GM18511 (cell line): ENCODE results near the gene LMF2.
A peak's percentile ranks its signal among the peaks of the same experiment; 100 is the strongest.
"Not testable (repeated sequence)": the region's sequence is repeated elsewhere in the genome, so short reads cannot be mapped to it uniquely, and the experiment has no call there.

Experiments
- ATAC-seq: cut with Tn5 transposase; IDR thresholded peaks from one replicate; pipeline ENCODE4 v1.9.1; 2021; ENCODE audit warnings: mild to moderate bottlenecking, moderate library complexity; ENCODE audit not compliant: unreplicated experiment

Gene LMF2

DNA sequence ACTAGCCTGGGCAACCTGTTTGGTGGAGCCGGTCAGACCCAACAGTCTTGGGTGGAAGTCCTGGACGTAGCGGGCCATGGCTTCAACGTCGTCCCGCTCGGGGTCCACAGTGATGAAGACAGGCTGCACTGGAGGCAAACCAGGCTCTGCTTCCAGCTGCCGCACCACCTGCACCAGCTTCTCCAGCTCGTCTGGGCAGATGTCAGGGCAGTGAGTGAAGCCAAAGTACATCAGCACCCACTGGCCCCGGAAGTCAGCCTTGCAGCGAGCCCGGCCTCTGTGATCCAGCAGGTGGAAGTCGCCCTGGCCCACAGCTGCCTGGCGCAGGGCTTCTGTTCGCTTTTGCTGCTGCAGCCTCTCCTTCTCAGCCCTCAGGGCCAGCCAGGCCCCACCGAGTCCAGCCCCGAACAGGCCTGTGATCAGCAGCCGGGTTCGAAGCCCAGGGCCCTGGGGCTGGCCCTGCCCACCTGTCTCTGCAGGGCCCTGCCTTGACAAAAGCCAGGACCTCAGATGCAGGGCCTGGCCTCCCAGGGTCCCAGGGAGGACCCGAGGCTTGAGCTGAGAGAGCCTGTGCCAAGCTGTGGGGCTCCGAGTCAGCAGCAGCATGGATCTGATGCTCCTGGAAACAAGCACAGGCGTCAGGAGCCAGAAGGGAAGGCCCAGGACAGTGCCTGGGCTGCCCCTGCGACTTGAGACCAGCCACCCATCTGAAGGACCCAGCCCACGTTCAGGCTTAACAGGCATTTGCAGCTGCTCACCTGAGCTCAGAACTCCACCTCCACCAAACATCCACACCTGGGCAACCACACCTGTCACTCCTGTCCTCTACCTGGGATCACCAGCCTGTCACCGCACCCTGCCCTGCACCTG, 16.5 kb upstream of the LMF2 start:
- ATAC-seq, result no peak

DNA sequence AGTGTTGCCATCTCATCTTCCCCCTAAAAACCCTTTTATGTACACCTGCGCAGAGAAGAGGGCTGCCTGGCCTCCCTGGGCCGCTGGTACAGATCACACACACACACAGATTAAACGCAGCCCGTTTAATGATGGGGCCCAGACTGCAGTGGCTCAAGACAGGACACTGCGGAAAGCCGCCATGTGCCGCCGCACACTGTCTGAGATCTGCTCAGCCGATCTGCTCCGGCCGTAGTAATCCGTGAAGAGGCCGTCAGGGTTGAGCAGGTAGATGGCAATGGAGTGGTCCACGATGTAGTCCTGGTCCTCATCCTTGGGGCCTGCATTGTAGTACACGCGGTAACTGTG, 15.9 kb upstream of the LMF2 start:
- no peak for ATAC-seq

DNA sequence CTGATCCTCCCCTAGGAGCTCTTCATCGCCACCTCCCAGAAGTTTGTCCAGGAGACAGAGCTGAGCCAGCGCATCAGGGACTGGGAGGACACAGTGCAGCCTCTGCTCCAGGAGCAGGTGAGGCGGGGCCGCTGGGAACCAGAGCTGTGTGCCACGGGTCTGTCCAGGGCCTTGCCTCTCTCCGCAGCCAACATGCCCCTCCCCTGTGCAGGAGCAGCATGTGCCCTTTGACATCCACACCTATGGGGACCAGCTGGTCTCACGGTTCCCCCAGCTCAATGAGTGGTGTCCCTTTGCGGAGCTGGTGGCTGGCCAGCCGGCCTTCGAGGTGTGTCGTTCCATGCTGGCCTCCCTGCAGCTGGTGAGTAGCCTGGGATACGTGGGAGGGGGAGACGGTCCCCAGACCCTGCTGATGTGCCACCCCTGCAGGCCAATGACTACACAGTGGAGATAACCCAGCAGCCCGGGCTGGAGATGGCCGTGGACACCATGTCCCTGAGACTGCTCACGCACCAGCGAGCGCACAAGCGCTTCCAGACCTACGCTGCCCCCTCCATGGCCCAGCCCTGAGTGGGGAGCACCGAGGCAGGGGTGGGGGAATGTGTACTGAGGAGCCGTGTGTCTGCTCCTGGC, 15.4 kb upstream of the LMF2 start:
- ATAC-seq, result no peak

DNA sequence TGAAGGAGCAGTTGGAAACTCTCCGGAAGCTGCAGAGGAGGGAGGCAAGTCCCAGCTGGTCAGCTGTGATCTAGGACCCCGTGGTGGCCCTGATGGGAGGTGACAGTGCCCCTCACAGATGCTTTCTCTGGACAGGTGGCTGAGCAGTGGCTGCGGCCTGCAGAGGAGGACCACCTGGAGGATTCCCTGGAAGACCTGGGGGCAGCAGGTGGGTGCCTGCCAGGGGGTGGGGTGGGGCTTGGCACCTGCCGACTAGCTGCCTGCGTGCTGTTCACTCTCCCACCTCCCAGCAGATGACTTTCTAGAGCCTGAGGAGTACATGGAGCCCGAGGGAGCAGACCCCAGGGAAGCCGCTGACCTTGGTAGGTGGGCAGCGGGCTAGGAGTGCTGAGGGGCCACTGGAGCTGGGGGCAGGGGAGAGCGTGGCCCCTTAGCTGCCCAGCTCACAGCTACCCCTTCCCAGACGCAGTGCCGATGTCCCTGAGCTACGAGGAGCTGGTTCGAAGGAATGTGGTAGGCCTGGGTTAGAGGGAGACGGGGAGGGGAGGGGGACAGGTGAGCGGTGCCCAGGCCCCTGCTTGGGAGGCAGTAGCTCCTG, 14.8 kb upstream of the LMF2 start:
- ATAC-seq, result no peak

DNA sequence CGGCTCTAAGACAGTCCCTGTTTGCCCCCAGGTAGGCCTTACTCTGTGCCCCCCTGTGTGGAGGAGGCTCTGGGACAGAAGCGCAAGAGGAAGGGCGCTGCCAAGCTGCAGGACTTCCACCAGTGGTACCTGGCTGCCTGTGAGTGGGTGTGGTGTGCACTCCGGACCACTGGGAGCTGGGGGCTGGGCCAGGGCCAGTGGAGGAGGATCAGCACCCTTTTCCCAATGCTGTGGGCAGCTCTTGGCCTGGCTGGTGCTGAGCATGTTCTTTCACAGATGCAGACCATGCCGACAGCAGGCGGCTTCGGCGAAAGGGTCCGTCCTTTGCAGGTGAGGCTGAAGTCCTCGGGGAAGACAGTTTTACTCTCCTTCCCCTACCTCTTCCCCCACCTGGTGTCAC, 14.2 kb upstream of the LMF2 start:
- ATAC-seq, result no peak

DNA sequence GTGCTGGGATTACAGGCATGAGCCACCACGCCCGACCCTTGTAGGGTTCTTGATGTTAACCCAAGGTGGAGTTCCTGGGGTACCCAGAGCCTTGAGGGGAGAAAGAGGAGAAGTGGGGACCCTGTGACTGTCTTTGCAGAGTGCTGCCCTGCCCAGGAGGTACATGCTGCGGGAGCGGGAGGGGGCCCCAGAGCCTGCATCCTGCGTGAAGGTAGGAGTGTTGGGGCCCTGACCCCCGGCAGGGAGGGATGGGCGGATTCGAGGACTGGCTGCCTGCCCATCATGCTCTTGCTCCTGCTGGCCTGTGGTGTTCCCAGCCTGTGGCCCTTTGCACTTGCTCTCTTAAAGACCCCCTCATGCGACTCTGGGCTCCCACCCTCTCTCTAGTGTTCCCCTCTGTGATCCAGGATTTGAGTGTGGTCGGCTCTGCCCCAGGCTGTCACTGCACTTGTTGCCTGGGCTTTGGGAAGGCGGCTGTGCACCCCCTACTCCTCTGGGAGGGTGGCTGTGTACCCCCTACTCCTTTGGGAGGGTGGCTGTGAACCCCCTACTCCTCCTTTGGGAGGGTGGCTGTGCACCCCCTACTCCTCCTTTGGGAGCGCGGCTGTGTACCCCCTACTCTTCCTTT, 13.4 kb upstream of the LMF2 start:
- ATAC-seq, result no peak

DNA sequence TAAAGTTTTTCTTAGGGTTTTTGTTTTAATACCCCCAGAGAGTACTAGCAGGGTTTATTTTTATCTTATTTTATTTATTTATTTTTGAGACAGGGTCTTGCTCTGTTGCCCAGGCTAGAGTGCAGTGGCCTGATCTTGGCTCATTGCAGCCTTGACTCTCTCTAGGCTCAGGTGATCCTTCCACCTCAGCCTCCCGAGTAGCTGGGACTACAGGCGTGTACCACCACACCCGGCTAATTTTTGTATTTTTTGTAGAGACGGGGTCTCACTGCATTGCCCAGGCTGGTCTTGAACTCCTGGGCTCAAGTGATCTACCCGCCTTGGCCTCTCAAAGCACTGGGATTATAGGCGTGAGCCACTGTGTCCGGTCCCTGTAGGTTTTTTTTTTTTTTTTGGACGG, 12.7 kb upstream of the LMF2 start:
- ATAC-seq, result not testable (repeated sequence)

DNA sequence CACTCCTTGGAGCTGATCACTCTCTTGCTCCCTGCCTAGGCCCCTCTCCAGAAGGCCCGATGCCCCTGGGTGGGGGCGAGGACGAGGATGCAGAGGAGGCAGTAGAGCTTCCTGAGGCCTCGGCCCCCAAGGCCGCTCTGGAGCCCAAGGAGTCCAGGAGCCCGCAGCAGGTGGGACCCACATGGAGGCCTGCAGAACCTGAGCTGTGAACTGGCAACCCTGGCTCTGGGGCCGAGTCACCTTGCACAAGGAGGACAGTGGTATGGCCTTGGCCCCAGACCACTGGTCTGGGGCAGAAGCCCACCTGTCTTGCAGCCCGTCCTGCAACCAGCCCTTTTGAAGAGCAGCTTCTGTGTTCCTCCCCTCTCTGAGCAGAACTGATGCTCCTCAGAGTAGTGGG, 11.6 kb upstream of the LMF2 start:
- ATAC-seq, result no peak

DNA sequence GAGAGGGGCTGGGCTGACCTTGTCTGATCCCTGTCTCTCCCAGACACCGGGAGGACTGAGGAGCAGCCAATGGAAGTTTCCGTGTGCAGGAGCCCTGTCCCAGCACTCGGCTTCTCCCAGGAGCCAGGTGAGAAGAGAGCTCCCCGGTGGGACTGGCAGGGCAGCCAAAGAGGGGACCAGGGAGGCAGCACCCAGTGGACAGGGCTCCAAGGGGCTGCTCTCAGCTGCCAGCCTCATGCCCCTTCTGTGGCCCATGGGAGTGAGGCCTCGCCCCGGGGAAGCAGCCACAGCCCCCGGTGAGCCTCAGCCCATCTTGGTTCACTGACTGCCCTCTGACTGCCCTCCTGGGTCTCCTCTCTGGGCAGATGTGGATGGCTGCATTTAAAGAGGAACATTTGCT, 11.1 kb upstream of the LMF2 start:
- no peak for ATAC-seq

DNA sequence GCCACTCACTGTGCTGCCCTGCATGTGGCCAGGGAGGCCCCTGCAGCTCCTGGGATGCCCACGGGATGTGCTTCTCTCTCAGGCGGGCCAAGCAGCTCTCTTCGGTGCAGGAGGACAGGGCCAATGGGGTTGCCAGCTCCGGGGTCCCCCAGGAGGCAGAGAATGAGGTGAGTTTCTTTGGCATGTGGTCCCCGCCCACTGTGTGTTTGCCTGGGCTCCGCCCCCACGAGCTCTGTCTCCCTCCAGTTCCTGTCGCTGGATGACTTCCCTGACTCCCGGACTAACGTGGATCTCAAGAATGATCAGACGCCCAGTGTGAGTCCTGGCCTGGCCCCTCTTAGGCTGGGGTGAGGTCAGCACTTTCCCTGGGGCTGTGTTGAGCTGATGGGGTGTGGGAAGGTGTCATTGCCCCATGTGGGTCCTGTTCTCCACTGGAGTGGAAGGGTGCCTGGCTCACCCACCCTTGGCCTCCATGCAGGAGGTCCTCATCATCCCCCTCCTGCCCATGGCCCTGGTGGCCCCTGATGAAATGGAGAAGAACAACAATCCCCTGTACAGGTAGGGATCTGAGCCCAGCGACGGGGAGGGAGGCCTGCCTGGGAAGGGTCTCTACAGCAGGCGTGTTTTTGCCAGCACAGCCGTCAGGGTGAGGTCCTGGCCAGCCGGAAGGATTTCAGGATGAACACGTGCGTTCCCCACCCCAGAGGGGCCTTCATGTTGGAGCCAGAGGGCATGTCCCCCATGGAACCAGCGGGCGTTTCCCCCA, 10.2 kb upstream of the LMF2 start:
- no peak for ATAC-seq

DNA sequence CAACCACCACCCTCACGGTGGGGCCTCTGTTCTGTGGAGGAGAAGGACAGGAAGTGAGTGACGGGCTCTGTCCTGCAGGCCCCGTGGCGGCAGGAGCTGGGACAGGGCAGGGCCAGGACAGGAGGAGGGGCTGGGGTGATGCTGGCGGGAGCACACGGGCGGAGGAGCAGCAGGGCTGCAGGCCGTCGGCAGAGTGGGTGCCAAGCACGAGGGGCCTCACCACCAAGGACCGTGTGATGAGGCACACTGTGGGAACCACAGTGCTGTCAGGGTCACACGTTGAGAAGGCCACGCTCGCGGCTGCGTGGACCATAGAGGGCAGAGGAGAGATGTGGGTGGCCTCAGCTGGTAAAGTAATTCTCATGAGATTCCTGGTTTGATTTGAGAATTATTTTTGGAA, 9.4 kb upstream of the LMF2 start:
- no peak for ATAC-seq

DNA sequence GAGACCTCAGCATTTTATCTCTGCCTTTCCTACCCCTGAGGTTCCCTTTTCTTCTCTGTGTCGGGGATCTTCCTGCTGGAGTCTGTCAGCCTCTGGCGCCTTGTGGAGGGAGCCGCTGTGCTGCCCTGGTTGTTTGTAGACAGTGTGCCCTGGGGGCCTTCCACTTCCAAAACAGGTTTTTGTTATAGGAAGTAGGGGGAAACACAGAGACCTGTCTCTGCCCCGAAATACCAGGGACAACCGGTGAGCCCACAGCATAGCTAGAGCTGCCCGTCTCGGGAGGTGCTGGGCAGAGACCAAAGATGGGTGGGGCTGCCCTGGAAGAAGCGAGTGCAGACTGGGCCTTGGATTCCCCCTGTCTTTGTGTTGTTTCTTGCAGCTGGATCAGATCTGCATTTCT, 8.6 kb upstream of the LMF2 start:
- ATAC-seq, result no peak

DNA sequence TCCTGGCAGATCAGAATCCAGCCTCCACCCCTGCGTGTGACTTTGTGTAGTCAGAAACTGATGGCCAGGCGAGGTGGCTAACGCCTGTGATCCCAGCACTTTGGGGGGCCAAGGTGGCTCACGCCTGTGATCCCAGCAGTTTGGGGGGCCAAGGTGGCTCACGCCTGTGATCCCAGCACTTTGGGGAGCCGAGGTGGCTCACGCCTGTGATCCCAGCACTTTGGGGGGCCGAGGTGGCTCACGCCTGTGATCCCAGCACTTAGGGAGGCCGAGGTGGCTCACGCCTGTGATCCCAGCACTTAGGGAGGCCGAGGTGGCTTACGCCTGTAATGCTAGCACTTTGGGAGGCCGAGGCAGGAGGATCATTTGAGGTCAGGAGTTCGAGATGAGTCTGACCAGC, 5.7 kb upstream of the LMF2 start:
- no peak for ATAC-seq

DNA sequence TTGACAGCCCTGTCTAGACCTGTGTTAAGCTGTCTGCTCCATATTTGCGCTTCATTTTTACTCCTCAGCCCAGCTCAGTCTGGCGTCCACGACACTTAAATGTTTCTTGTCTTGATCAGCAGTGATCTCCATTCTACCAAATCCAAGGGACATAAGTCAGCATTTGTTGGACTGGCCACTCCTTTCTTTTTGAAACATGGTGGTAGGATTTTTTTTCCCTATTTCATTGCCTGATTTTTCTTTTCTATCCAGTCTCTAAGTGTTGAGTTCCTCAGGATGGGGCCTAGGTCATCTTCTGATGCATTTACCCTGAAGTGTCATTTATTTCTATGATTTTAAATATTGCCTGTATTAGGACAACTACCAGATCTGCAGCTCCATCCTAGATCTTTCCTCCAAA, 1.4 kb upstream of the LMF2 start:
- ATAC-seq, result no peak

DNA sequence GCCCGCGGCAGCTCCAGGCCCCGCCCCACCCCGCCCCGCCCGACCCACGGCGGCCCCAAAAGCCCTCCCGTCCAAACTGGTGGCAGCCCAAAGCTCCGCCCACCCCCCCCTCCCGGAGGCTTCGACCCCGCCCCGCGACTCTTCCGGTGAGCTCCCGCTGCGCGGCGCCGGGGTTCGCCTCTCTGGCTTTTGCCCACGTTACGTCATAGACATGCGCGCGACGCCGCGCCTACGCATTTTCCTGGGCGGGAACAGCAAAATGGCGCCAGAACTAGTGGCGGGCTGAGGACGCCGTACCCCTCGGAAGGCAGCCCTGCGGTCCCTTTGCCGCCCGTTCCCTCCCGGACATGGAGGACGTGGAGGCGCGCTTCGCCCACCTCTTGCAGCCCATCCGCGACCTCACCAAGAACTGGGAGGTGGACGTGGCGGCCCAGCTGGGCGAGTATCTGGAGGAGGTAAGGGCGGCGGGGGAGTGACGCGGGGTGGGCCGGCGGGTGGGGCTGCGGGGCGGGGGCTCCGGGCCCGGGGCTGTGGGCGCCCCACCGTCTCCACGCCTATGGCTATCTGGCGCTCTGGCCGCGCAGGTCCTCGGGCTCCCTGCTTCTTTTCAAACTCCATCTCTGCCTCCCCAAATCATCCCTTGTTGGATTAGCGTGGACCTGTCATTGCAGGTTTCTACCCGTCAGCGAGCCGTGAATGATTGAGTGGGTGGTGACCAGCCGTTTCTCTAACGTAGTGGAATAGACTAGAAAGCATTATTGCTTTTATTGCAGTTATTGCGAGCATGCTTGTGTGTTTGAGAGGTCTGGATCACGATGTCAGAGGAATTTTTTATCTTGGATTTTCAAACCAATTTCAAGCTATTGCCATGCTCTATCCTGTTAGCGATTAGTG, 736 bp upstream of the LMF2 start, which contains the start of gene NCAPH2:
NCAPH2 (plus strand) TSS at position 234 of the 894 bp plus-strand sequence; CDS start at position 348, 114 bp downstream.
- ATAC-seq, result peak; percentile 71

DNA sequence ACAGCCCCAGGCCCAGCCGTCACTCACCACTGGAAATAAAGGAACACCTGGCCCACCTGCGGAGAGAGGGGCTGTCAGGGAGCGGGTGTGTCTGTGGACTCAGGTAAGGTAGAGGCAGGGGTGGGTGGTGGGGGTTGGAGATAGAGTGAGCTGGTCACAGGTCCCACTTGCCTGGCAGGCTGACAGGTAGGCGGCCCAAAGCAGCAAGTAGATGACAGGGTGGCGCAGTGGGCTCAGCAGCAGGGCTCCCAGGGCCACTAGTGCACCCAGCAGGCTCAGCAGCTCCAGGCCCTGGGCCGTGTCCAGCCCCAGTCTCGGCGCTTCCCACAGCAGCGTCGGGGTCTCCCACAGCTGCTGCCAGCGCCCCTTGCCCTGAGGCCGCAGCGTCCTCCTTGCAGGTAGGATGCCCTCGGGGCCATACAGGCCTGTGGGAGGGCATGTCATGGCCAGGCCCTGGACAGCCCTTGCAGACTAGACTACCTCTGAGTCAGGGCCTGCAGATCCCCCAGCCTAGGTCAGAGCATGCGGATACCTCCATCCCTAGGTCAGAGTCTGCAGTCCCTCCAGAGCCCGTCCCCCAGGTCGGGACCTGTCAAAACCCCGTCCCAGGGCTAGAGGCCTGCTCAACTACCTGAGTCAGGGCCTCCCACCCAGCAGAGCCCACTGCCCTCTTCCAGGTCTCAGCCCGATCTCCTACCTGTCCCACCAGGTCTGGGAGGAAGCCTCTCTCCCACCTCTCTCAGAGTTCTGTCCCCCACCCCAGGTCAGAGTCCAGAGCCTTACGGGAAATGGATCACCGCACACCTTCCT, 686 bp downstream of the LMF2 start:
- ATAC-seq, result no peak

DNA sequence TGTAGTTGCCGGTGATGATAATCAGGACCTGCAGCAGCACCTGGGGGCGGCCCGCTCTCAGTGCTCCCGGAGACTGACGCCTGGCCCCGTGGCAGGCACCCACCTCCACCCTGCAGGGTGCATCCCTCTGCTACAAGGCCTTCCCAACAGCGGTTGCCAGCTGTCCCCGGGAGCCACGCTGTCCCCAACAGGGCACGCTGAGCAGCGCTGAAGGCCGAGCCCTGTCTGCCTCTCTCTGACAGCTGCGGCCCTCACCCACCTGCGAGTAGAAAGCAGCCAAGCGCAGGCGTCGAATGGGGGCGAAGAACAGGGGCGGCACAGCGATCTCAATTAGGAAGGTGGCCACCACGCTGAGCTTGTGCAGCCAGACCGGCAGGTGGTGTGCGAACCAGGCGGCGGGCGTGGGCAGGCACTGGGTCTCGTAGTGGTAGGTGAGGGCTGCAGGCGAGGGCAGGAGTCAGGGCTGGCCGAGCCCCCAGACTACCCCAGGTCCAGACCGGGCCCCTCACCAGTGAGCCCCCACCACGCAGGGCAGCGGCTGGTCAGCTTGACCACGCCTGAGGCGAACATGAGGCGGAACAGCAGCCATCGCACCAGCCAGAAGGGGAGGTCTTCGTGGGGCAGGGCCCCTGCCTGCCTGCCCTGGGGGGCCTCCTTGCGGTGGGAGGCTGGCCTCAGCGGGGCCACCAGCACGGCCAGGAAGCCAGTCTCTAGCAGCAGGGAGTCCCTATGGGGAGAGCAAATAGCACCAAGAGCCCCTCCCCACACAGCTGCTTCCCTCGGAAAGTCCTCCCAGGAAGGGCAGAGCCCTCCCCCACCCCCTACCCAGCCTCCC, 1.5 kb downstream of the LMF2 start:
- ATAC-seq, result no peak

DNA sequence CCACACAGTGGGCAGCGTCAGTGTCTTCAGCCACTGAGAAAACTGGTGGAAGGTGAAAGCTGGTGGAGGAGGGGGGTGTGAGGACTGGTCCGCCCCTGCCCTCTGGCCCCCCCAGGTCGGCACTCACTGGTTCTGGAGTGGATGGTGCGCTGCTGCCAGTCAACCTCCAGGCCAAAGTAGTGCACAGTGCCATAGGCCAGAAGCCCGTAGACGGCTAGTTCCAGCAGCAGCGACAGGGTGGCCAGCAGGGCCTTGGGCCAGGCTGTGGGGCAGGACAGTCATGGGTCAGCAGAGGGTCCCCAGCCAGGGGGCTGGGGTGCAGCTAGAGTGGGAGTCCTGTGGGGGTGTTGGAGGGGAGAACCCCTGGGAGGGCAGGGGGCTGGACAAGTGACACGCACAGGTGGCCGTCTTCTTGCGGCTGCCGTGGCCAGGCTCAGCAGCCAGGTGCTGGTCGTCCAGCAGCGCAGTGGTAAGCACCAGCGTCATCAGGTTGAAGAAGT, 2.2 kb downstream of the LMF2 start:
- ATAC-seq, result no peak
